Measurements from ENCODE around the gene TOPBP1. TPM values are rescaled to one million over a fixed set of nuclear protein-coding genes. Genes with fewer than 3 reads are reported as not detected.

Gene TOPBP1
- polyA plus RNA-seq, 1 donor (not counting 4 experiments of a cell fraction or from before 2014, with no cell fraction given): 26.1 TPM

- dilution Hi-C loops (cut with MboI; ENCODE audit: extremely low pct_ligation_motif_present, low sequenced_read_pairs): no loop called here
- H3K4me2 ChIP-seq (ENCODE audit: control insufficient read depth, extremely low read depth, insufficient read depth, low read depth, low read length): no peak overlapping the region
- no peak overlapping the region for H3K27ac ChIP-seq (ENCODE audit: control insufficient read depth, insufficient read depth, low read length)
- no peaks in the 10 kb centered on the region for H3K9me3 ChIP-seq (ENCODE audit: control insufficient read depth, low read depth, low read length)
- H3K27me3 ChIP-seq (ENCODE audit: control insufficient read depth, extremely low read depth, insufficient read depth, low read length): no peaks in the 10 kb centered on the region
- no peak overlapping the region for H3K4me3 ChIP-seq (ENCODE audit: control insufficient read depth in 2 of 3, extremely low read depth in 1 of 3, insufficient read depth in 2 of 3, low read depth in 1 of 3, low read length in 3 of 3)
- H3K79me2 ChIP-seq (ENCODE audit: control insufficient read depth, insufficient read depth, low read length): peaks cover 4% of the 10 kb centered on the region
- FAIRE-seq: no peak
- peaks cover 2% of the 10 kb centered on the region for H3K9me1 ChIP-seq (ENCODE audit: control insufficient read depth, extremely low read depth, insufficient read depth, low read length)
- peaks cover 6% of the 10 kb centered on the region for H4K20me1 ChIP-seq (ENCODE audit: control insufficient read depth, extremely low read depth, insufficient read depth, low read length)
- H3K9ac ChIP-seq (ENCODE audit: control insufficient read depth, extremely low read depth, insufficient read depth, low read length): no peak overlapping the region
- TF ChIP-seq EZH2 (IDR thresholded peaks at IDR 0.05; ENCODE audit: low read length): no peak
- no peak for TF ChIP-seq CTCF (optimal IDR thresholded peaks at IDR 0.05 in 1 of 3, IDR thresholded peaks at IDR 0.05 in 1 of 3, conservative IDR thresholded peaks at IDR 0.05 in 1 of 3; ENCODE audit: extremely low read depth in 1 of 3, insufficient read depth in 2 of 3, low read length in 3 of 3)
- no peak overlapping the region for H2AFZ ChIP-seq (ENCODE audit: control insufficient read depth, low read length)
- peaks cover 30% of the 10 kb centered on the region for H3K4me1 ChIP-seq (ENCODE audit: control insufficient read depth, extremely low read depth, insufficient read depth, low read length)
- H3K36me3 ChIP-seq (ENCODE audit: control insufficient read depth in 2 of 2, extremely low read depth in 1 of 2, insufficient read depth in 2 of 2, low read length in 2 of 2): peaks cover 4 to 7% of the 10 kb centered on the region in 2 experiments
- DNase-seq (ENCODE audit: low read depth, low spot score): no peak
These were observed 68.5 kb downstream of the TOPBP1 start for GRCh38 chr3:133593243-133593642.

GRCh38 chr3:133592843-133593242 lies 68.9 kb downstream of the TOPBP1 start:
- TF ChIP-seq EZH2 (IDR thresholded peaks at IDR 0.05; ENCODE audit: low read length) (no peak), CTCF (optimal IDR thresholded peaks at IDR 0.05 in 1 of 3, IDR thresholded peaks at IDR 0.05 in 1 of 3, conservative IDR thresholded peaks at IDR 0.05 in 1 of 3; ENCODE audit: extremely low read depth in 1 of 3, insufficient read depth in 2 of 3, low read length in 3 of 3) (no peak)
- Histone ChIP-seq H2AFZ (ENCODE audit: control insufficient read depth, low read length) (no peak overlapping the region), H3K9me3 (ENCODE audit: control insufficient read depth, low read depth, low read length) (no peaks in the 10 kb centered on the region), H3K9me1 (ENCODE audit: control insufficient read depth, extremely low read depth, insufficient read depth, low read length) (peaks cover 2% of the 10 kb centered on the region), H3K9ac (ENCODE audit: control insufficient read depth, extremely low read depth, insufficient read depth, low read length) (no peak overlapping the region), H4K20me1 (ENCODE audit: control insufficient read depth, extremely low read depth, insufficient read depth, low read length) (peaks cover 6% of the 10 kb centered on the region), H3K27me3 (ENCODE audit: control insufficient read depth, extremely low read depth, insufficient read depth, low read length) (no peaks in the 10 kb centered on the region), H3K4me2 (ENCODE audit: control insufficient read depth, extremely low read depth, insufficient read depth, low read depth, low read length) (no peak overlapping the region), H3K4me3 (ENCODE audit: control insufficient read depth in 2 of 3, extremely low read depth in 1 of 3, insufficient read depth in 2 of 3, low read depth in 1 of 3, low read length in 3 of 3) (no peak overlapping the region), H3K27ac (ENCODE audit: control insufficient read depth, insufficient read depth, low read length) (no peak overlapping the region), H3K36me3 (ENCODE audit: control insufficient read depth in 2 of 2, extremely low read depth in 1 of 2, insufficient read depth in 2 of 2, low read length in 2 of 2) (peaks cover 4 to 11% of the 10 kb centered on the region in 2 experiments), H3K79me2 (ENCODE audit: control insufficient read depth, insufficient read depth, low read length) (peaks cover 4% of the 10 kb centered on the region), H3K4me1 (ENCODE audit: control insufficient read depth, extremely low read depth, insufficient read depth, low read length) (peaks cover 30% of the 10 kb centered on the region)
- DNase-seq (ENCODE audit: low read depth, low spot score): no peak
- dilution Hi-C loops (cut with MboI; ENCODE audit: extremely low pct_ligation_motif_present, low sequenced_read_pairs): no loop called here
- no peak for FAIRE-seq
